ENCODE measurements around the gene NAALADL1.

The NAALADL1 gene

DNA sequence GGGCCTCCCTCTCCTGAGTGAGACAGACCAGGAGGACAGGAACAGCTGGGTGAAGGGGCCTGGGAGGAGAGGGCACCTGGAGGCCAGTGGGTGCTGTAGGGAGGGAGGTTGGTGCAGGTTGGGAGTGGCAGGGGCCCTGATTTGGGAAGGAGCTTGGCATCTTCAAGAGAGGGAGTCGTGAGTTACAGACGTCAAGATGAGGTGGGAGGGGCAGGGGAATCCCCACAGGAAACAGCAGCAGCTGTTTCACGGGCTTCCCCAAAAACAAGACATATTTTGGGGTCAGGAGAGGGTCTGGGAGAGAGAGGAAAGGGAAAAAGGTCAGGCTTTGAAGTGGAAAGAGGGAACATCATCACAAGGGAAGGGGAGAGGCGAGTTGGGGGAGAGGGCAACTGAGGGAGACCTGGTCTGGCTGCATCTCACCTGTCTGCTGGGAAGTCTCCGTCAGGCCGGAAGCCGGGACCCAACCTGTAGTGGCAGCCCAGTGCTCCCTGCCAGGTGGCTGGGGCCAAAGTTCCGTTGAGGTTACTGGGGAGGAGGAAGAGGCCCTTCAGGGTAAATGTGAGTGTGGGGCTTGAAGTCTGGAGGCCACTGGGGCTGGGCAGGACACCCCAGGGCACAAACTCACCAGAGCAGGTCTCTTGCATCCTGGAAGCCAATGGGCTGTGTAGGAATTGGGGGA, 4.4 kb downstream of the NAALADL1 start:
- Histone ChIP-seq H3K27me3 (ENCODE audit: control insufficient read depth, low read length) (no peaks in the 10 kb centered on the region), H3K4me2 (ENCODE audit: low read length) (peak overlapping the region; percentile 60), H3K4me1 (ENCODE audit: control insufficient read depth, low read length) (peaks cover 24% of the 10 kb centered on the region), H3F3A (ENCODE audit: control insufficient read depth, insufficient read depth) (no peaks in the 10 kb centered on the region), H3K36me3 (ENCODE audit: control insufficient read depth, low read length) (no peaks in the 10 kb centered on the region), H3K9me2 (replicated peaks; ENCODE audit: control insufficient read depth, low read length) (no peaks in the 10 kb centered on the region), H4K20me1 (ENCODE audit: control insufficient read depth, insufficient read depth, low read depth, low read length) (no peaks in the 10 kb centered on the region), H3K9me3 (ENCODE audit: control insufficient read depth, insufficient read depth, low read length) (no peaks in the 10 kb centered on the region), H3K79me2 (ENCODE audit: control insufficient read depth, low read length) (no peaks in the 10 kb centered on the region), H3K4me3 (ENCODE audit: low read length) (peak overlapping the region; percentile 38), H3K27ac (ENCODE audit: low read depth, low read length) (no peak overlapping the region)
- TF ChIP-seq EZH2phosphoT487 (IDR thresholded peaks at IDR 0.05; ENCODE audit: borderline replicate concordance, low read length): no peak
- TF ChIP-seq, protein P1, sequence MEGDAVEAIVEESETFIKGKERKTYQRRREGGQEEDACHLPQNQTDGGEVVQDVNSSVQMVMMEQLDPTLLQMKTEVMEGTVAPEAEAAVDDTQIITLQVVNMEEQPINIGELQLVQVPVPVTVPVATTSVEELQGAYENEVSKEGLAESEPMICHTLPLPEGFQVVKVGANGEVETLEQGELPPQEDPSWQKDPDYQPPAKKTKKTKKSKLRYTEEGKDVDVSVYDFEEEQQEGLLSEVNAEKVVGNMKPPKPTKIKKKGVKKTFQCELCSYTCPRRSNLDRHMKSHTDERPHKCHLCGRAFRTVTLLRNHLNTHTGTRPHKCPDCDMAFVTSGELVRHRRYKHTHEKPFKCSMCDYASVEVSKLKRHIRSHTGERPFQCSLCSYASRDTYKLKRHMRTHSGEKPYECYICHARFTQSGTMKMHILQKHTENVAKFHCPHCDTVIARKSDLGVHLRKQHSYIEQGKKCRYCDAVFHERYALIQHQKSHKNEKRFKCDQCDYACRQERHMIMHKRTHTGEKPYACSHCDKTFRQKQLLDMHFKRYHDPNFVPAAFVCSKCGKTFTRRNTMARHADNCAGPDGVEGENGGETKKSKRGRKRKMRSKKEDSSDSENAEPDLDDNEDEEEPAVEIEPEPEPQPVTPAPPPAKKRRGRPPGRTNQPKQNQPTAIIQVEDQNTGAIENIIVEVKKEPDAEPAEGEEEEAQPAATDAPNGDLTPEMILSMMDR (IDR thresholded peaks at IDR 0.05; ENCODE audit: low read depth, low read length, poor library complexity, severe bottlenecking): no peak

DNA sequence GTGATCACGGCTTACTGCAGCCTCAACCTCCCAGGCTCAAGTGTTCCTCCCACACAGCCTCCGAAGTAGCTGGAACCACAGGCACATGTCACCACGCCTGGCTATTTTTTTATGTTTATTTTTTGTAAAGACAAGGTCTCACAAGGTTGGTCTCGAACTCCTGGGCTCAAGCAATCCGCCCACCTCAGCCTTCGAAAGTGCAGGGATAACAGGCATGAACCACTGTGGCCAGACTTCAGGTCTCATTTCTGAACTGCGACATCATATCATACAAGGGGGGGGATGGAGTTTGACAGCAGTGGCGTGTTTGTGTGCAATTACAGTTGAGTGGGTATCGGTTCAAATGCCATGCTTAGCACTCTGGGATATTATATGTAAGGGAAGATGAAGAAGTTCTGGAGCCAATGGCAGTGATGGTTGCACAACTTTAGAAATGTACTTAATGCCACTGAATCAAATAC, 6.9 kb downstream of the NAALADL1 start:
- TF ChIP-seq, protein P1 (IDR thresholded peaks at IDR 0.05; ENCODE audit: low read depth, low read length, poor library complexity, severe bottlenecking): no peak
- no peak for TF ChIP-seq EZH2phosphoT487 (IDR thresholded peaks at IDR 0.05; ENCODE audit: borderline replicate concordance, low read length)
- Histone ChIP-seq H3K4me3 (ENCODE audit: low read length) (no peak overlapping the region), H4K20me1 (ENCODE audit: control insufficient read depth, insufficient read depth, low read depth, low read length) (no peaks in the 10 kb centered on the region), H3K27me3 (ENCODE audit: control insufficient read depth, low read length) (no peaks in the 10 kb centered on the region), H3F3A (ENCODE audit: control insufficient read depth, insufficient read depth) (no peaks in the 10 kb centered on the region), H3K36me3 (ENCODE audit: control insufficient read depth, low read length) (peaks cover 1% of the 10 kb centered on the region; the same call in 1 of the 2 replicates), H3K79me2 (ENCODE audit: control insufficient read depth, low read length) (no peaks in the 10 kb centered on the region), H3K4me1 (ENCODE audit: control insufficient read depth, low read length) (peaks cover 24% of the 10 kb centered on the region), H3K27ac (ENCODE audit: low read depth, low read length) (no peak overlapping the region), H3K9me2 (replicated peaks; ENCODE audit: control insufficient read depth, low read length) (no peaks in the 10 kb centered on the region), H3K4me2 (ENCODE audit: low read length) (no peak overlapping the region), H3K9me3 (ENCODE audit: control insufficient read depth, insufficient read depth, low read length) (no peaks in the 10 kb centered on the region)

GRCh38 chr11:65047581-65048422, 10.6 kb downstream of the NAALADL1 start:
- peaks cover 3% of the 10 kb centered on the region for H3K4me1 ChIP-seq (ENCODE audit: control insufficient read depth, low read length)
- no peaks in the 10 kb centered on the region for H3K9me3 ChIP-seq (ENCODE audit: control insufficient read depth, insufficient read depth, low read length)
- no peak overlapping the region for H3K27ac ChIP-seq (ENCODE audit: low read depth, low read length)
- peaks cover 18% of the 10 kb centered on the region for H3K79me2 ChIP-seq (ENCODE audit: control insufficient read depth, low read length)
- TF ChIP-seq, protein P1 (IDR thresholded peaks at IDR 0.05; ENCODE audit: low read depth, low read length, poor library complexity, severe bottlenecking): no peak
- TF ChIP-seq EZH2phosphoT487 (IDR thresholded peaks at IDR 0.05; ENCODE audit: borderline replicate concordance, low read length): no peak
- peaks cover 29% of the 10 kb centered on the region for H3K36me3 ChIP-seq (ENCODE audit: control insufficient read depth, low read length)
- H3K4me3 ChIP-seq (ENCODE audit: low read length): no peak overlapping the region
- no peaks in the 10 kb centered on the region for H3K9me2 ChIP-seq (replicated peaks; ENCODE audit: control insufficient read depth, low read length)
- no peaks in the 10 kb centered on the region for H4K20me1 ChIP-seq (ENCODE audit: control insufficient read depth, insufficient read depth, low read depth, low read length)
- no peaks in the 10 kb centered on the region for H3F3A ChIP-seq (ENCODE audit: control insufficient read depth, insufficient read depth)
- no peaks in the 10 kb centered on the region for H3K27me3 ChIP-seq (ENCODE audit: control insufficient read depth, low read length)
- no peak overlapping the region for H3K4me2 ChIP-seq (ENCODE audit: low read length)
